ENCODE results near the gene CRABP2. TPM values are rescaled to one million over a fixed set of nuclear protein-coding genes. Genes with fewer than 3 reads are reported as not detected.

Gene CRABP2
- total and polyA plus RNA-seq, 2 of the 13 experiments (the other 11 are each of a cell fraction or from before 2014, with no cell fraction given) = 0.40 to 0.60 TPM

DNA sequence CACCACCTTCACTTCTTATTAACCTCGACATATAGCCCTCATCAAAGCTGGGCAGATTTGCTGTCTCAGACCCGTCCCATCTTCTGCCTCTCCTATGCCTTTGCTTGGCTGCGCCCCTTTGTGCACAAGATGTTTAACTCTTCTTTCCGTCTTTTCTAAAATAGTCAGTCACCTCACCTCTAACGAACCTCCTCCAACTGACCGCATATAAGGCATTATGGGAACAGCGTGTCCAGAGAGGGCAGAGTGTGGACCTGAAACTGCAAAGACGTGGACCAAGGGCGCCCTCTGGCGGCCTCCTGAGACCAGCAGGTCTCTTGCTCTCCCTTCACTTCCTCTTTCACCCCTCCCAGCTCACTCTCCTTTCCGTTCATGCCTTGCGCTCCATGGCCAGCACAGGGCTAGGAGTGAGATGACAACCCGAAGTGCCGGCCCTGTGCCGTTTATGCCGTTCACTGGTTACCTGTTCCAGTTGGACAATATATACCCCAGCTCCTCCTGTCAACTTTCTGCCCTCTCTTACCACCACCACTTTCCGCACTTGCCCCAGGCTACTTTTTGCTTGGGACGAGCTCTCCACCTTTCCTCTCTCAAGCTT is 20.4 kb upstream of the CRABP2 start (continued):
- TF ChIP-seq HNF1B (CRISPR knock-in tag; IDR thresholded peaks at IDR 0.05) (peak; percentile 77), ZNF546 (CRISPR knock-in tag; conservative IDR thresholded peaks at IDR 0.05) (no peak), SMC3 (IDR thresholded peaks at IDR 0.05; ENCODE audit: low read length) (peak; percentile 91), ZNF260 (CRISPR knock-in tag; IDR thresholded peaks at IDR 0.05; ENCODE audit: borderline replicate concordance, low read depth) (no peak), PPARG (CRISPR knock-in tag; conservative IDR thresholded peaks at IDR 0.05) (no peak), ZNF326 (CRISPR knock-in tag; IDR thresholded peaks at IDR 0.05; ENCODE audit: borderline replicate concordance) (no peak), MZF1 (CRISPR knock-in tag; IDR thresholded peaks at IDR 0.05; ENCODE audit: borderline replicate concordance) (no peak), NFRKB (IDR thresholded peaks at IDR 0.05) (no peak), ZNF646 (CRISPR knock-in tag; IDR thresholded peaks at IDR 0.05) (no peak), CENPT (CRISPR knock-in tag; IDR thresholded peaks at IDR 0.05; ENCODE audit: low read depth) (no peak), HMG20B (CRISPR knock-in tag; conservative IDR thresholded peaks at IDR 0.05) (no peak), ZNF34 (CRISPR knock-in tag; IDR thresholded peaks at IDR 0.05; ENCODE audit: borderline replicate concordance) (no peak), REPIN1 (CRISPR knock-in tag; IDR thresholded peaks at IDR 0.05; ENCODE audit: borderline replicate concordance, low read depth) (no peak), ZNF331 (CRISPR knock-in tag; IDR thresholded peaks at IDR 0.05) (no peak; the same call in 1 of the 2 replicates)
- TF ChIP-seq, protein P1, sequence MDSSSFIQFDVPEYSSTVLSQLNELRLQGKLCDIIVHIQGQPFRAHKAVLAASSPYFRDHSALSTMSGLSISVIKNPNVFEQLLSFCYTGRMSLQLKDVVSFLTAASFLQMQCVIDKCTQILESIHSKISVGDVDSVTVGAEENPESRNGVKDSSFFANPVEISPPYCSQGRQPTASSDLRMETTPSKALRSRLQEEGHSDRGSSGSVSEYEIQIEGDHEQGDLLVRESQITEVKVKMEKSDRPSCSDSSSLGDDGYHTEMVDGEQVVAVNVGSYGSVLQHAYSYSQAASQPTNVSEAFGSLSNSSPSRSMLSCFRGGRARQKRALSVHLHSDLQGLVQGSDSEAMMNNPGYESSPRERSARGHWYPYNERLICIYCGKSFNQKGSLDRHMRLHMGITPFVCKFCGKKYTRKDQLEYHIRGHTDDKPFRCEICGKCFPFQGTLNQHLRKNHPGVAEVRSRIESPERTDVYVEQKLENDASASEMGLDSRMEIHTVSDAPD (CRISPR knock-in tag; IDR thresholded peaks at IDR 0.05) = no peak
